CD4-positive, alpha-beta T cell treated with Interleukin-6 at 100 ng/mL for 8 hours (primary cell): ENCODE results near the gene ZNF786.
"Not testable (repeated sequence)": the region's sequence is repeated elsewhere in the genome, so short reads cannot be mapped to it uniquely, and the experiment has no call there.

Source experiments
- DNase-seq: peaks from one replicate; pipeline ENCODE4 v3.0.0-alpha.2; 2020; ENCODE audit warnings: mixed read lengths, low spot score

ZNF786 gene

DNA sequence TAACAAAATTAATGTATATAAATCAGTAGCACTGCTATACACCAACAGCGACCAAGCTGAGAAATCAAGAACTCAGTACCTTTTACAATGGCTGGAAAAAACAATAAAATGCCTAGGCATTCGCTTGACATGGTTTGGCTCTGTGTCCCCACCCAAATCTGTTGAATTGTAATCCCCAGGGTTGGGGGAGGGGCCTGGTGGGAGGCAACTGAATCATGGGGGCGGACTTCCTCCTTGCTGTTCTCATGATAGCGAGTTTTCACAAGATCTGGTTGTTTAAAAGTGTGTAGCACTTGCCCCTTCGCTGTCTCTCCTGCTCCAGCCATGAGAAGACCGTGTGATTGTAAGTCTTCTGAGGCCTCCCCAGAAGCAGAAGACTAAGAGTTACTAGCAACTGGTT lies 8.6 kb downstream of the ZNF786 start:
- DNase-seq: no peak

DNA sequence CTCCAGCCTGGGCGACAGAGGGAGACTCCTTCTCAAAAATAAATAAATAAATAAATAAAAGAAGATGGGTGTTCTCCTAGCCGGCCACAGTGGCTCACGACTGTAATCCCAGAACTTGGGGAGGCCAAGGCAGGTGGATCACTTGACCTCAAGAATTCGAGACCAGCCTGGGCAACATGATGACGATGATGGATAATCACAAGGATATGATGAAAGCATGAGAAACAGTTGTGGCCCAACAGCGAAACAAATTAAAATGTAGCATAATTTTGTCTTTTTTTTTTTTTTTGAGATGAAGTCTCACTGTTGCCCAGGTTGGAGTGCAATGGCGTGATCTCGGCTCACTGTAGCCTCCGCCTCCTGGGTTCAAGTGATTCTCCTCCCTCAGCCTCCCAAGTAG lies 12.9 kb downstream of the ZNF786 start:
- DNase-seq: no peak

DNA sequence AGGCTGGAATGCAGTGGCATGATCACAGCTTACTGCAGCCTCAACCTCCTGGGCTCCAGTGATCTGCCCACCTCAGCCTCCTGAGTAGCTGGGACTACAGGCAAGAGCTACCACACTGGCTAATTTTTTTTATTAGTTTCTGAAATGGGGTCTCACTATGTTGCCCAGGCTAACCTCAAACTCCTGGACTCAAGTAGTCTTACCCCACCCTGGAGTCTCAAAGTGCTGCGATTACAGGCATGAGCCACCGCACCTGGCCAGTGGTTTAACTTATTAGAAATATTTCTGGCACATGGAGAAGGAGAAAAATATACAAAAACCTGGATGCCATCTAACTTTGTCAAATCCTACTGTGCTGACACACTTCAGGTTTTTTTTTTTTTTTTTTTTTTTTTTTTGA lies 15.2 kb downstream of the ZNF786 start:
- no peak for DNase-seq

DNA sequence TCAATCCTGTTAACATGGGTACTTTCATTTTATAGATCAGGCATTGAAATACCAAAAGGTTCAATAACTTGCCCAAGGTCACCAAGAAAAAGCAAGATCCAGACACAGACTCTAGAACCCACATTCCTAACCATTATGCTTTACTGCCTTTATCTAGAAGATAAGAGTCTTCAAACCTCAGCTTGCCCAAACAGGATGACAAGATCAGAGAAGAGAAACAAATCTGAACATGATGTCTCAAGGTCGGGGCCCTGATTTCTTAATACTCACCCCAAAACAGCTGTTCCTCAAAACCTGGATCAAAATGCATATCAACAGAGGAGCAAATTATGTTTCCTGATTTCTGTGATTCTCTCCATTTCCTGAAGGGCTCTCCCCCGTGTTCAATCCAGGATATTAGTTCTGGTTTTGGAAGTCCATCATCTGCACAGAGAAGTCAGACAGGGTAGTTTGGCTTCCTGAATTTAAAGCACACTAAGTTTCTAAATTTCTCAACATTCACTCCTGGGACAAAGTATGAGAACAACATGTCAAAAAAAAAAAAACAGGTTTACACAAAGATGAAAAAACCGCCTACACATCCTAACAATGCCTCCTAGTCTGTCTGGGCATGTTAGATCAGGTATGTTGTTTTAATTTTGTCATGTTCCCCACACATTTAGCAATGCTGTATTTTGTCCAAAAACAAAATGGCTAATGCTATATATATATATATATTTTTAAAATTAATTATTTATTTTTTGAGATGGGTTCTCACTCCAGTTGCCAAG lies 16.2 kb downstream of the ZNF786 start:
- no peak for DNase-seq

DNA sequence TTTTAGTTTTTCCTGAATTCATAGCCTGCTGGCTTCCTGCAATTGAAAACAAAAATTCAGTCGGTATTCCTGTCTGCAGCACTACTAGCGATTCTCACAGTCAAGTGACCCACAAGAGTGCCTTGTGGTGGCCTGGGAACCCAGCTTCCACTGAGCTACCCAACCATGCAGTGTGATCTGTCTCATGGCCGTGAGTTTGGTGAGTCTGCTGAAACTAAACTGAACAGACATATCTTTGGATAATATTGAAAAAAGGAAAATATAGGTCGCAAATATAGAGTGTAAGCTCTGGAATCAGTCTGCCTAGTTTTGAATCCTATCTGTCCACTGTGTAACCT lies 18.1 kb downstream of the ZNF786 start:
- DNase-seq: no peak

DNA sequence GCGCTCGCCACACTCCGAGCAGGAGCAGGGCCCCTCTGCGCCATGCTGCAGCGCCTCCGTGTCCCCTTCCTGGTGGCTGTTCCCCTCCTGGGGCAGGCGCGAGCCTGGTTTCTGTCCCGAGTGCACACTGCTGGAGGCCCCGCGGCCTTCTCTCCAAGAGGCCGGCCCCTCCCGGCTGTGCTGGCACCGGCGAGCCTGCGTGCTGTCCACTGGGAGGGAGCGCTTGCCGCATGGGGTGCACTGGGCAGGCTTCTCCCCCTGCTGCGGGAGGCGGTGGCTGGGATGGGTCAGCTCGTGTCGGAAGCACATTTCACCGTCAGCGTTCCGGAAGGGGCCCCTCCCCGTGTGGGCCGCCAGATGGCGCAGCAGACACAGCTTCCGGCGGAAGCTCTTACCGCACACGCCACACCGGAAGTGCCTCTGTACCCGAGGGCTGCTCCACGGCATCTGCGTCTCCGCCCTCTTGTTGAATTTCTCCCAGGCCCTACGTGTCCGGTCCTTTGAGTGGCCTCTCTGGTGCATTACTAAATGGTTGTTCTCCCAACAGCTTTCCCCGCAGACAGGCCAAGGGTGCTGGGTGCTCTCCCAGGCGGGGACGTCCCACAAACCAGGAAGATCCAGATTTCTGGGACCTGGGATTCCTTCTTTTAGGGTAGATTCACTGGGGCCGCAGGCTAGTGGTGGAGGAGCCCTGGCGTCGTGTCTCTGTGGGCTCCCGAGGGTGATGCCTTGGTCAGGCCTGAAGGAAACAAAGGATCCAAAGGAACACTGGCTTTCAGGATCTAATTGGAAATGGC lies 18.7 kb downstream of the ZNF786 start:
- peak; percentile 46 for DNase-seq

DNA sequence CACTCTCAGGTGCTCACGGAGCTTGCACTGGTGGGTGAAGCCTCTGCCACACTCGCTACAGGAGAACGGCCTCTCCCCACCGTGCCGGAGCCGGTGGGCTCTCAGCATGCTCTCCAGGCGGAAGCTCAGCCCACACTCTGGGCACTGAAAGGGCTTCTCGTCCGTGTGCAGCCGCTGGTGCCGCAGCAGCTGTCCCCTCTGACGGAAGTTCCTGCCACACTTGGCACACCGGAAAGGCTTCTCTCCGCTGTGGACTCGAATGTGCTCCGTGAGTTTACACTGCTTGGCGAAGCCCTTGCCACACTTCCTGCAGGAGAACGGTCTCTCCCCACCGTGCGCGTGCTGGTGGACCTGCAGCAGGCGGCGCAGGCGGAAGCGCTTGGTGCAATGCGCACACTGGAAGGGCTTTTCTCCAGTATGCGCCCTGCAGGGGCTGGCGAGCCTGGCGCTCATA lies 19.3 kb downstream of the ZNF786 start:
- DNase-seq: no peak

DNA sequence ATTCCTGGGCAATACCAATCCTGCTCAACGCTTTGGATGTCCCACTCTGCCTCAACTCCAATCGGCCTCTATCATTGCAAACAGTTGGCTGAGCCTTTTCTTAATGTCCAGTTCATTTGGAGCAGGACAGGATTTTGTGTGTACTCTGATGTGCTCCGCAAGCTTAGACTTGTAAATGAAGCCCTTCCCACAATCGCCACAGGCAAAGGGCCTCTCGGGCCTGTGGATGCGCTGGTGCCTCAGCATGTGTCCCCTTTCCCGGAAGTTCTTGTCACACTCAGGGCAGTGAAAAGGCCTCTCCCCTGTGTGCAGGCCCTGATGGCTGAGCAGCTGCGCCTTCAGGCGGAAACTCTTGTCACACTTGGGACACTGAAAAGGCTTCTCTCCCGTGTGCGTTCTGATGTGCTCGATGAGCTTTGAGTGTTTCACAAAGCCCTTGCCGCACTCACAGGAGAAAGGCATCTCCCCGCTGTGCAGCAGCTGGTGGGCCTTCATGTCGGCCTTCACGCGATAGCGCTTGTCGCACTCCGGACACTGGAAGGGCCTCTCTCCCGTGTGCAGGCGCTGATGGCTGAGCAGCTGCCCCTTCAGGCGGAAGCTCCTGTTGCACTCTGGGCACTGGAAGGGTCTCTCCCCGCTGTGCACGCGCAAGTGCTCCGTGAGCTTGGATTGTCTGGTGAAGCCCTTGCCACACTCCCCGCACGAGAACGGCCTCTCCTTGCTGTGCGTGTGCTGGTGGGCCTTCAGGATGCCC lies 20.0 kb downstream of the ZNF786 start:
- no peak for DNase-seq

DNA sequence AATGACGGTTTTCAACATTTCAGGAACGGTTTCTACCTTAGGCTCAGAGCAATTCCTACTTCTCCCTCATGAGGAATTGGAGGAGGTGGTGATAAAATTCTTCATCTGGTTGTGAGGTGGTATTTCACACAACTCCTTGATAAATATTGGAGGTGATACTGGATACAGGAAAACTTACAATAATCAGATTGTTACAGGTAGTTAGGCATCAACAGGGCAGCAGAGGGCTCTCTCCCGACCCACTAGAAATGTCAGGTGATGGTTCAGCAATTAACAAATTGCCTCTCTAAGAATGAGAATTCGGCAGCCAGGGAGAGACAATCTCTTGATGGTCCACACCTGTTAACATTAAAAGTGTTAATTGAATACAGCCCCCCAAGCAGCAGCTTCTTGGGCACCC lies 22.6 kb downstream of the ZNF786 start:
- peak; percentile 7 for DNase-seq

DNA sequence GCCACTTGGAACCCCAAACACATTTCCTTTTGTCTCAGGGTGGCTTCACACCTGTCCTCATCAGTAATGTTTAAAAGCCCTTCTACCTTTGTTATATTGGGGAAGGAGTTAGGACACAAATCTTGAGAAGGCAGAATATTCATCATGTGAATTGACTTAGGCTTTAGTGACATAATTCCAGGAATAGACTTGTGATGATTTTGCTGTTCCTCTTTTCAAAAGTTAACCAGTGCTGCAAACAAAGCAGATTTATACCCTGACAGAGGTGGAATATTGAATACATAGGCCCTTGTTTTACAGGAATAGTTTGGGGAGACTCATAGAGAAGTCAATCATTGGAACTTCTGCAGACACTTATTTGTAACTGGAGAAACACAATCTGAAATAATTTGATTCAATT lies 27.0 kb downstream of the ZNF786 start:
- no peak for DNase-seq

DNA sequence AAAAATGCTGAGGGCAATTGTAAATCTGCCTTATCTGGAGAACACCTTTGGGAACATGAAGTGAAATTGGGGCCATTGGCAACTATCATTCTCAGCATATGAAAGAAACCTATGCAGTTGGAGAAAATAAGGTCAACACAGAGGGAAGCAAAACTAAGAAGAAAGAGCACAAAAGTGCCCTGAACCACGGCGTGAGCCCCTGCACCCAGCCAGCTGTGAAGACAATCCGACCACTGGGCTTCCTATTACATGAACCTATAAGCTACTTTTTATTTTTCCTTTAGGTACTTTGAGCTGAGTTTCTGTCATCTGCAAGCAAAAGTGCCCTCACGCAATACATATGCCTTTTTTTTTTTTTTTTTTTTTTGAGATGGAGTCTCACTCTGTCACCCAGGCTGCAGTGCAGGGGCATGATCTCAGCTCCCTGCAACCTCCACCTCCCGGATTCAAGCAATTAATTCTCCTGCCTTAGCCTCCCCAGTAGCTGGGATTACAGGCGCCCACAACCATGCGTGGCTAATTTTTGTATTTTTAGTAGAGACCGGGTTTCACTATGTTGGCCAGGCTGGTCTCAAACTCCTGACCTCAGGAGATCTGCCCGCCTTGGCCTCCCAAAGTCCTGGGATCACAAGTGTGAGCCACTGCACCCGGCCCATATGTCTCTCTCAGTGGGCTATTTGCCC lies 28.2 kb downstream of the ZNF786 start:
- DNase-seq: not testable (repeated sequence)

DNA sequence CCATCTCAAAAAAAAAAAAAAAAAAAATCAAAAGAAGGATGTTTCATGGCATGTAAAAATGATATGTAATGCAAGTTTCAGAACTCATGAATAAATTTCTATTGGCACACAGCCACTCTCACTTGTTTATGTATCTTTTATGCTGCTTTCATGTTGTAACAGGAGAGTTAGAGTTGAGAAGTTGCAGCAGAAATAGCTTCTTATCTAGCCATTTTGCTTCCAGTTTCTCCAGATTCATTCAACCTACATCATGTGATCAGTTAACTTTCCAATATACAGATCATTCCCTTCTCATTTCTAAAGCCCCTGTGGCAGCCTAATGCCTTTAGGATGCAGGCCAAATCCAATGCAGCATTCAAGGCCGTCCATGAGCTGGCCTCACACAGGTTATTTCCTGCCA lies 30.4 kb downstream of the ZNF786 start:
- DNase-seq: no peak

DNA sequence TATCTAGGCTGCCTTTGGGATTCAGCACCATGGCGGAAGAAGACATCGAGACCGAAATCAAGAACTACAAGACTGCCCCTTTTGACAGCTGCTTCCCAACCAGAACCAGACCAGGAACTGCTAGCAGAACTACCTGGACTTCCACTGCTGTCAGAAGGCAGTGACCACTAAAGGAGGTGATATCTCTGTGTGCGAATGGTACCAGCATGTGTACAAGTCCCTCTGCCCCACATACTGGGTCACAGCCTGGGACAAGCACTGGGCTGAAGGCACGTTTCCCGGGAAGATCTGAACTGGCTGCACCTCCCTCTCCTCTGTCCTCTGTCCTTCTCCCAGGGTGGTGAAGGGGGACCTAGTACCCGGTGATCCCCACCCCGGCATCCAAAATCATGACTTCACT lies 36.6 kb downstream of the ZNF786 start:
- DNase-seq: no peak

DNA sequence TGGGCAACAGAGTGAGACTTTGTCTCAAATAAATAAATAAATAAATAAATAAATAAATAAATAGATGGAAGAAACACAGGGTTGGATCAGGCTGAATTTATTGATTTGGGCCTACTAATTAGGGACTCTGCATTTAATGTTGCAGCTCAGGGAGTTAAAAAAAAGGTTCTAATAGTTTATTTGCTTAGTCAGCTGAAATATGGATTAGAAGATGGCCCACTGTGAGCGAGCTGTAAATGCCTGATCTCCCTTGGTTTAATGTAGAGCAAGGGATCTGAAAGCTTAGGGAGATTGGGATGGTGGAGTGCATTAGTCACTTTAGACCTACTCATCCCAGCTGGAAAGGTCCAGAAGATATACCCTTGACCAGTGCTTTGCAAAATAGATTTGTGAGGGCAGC lies 37.1 kb downstream of the ZNF786 start:
- no peak for DNase-seq

DNA sequence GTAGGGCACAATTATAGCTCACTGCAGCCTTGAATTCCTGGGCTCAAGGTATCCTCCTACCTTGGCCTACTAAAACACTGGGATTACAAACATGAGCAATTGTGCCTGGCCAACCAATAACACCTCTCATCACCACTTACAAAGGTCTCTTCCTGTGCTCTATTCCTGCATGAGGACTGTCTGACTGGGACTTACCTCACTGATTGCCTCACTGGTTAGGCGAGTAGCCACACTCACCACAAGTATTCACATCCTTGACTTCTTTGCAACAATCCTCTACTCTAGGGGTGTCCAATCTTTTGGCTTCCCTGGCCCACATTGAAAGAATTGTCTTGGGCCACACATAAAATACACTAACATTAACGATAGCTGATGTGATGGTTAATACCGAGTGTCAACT lies 39.6 kb downstream of the ZNF786 start:
- no peak for DNase-seq

DNA sequence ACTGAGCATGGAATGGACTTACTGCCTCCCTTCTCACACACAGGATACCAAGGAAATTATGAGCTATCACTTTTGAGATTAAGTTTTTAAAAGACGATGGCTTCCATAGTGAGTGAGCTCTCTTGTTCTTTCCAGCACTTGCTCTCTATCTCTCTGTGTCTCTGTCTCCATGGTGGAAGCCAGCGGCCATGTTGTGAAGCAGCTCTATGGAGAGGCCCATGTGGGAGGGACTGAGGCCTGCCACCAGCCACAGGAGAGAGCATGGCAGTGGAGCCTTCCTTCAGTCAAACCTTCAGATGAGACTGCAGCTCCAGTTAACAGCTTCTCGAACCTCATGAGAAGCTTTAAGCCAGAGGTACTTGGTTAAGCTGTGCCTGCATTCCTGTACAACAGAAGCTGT lies 41.7 kb downstream of the ZNF786 start:
- no peak for DNase-seq

DNA sequence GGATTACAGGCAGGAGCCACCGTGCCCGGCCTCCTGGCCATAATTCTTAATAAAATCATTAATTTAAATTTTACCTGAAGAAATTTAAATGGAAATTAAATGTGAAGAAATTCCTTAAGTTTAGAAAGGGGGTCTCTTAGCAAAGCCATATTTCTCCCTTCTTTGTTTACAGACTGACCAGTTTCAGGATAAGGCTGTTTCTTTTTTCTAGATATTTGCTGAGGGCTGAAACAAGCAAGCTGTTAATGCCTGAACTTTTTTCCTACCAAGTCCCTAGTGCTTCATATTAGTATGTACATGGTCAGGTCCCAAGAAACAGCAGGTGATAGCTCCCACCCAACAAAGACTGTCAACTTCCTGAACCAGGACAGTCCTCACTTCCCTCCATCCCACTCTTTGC lies 44.1 kb downstream of the ZNF786 start:
- no peak for DNase-seq

DNA sequence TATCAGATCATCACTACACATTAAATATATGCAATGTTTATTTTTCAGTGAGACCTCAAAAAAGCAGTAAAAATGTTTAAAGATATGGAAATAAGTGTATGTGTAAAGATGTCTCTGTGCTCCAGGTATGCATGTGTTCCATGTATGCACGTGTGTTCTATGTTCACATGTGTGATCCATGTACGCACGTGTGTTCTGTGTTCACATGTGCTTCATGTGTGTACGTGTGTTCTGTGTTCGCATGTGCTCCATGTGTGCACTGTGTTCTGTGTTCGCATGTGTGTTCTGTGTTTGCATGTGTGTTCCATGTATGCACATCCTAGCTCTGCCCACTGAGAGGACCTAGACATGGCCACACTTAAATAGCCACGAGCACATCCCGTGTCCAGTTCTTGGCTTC lies 46.6 kb downstream of the ZNF786 start:
- DNase-seq: no peak

DNA sequence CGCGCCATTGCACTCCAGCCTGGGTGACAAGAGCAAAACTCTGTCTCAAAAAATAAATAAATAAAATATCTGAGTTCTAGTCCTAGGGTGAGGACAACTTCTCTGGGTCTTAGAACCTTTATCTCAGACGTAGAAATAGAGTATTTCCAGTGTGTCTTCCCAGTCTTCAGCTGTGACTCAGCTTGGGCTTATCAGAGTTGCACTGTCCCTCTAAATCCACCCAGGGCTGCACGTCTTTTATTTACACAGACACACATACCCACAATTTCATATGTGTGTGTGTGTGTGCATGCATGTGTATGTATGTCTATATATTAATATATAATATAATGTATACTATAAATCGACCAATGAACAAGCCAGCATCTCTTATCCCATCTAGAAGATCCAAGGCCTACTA lies 49.2 kb downstream of the ZNF786 start:
- no peak for DNase-seq

DNA sequence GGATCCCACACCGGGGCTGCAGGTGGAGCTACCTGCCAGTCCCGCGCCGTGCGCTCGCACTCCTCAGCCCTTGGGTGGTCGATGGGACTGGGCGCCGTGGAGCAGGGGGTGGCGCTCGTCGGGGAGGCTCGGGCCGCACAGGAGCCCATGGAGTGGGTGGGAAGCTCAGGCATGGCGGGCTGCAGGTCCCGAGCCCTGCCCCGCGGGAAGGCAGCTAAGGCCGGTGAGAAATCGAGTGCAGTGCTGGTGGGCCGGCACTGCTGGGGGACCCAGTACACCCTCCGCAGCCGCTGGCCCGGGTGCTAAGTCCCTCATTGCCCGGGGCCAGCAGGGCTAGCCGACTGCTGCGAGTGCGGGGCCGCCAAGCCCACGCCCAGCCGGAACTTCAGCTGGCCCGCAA lies 51.9 kb downstream of the ZNF786 start:
- DNase-seq: not testable (repeated sequence)

DNA sequence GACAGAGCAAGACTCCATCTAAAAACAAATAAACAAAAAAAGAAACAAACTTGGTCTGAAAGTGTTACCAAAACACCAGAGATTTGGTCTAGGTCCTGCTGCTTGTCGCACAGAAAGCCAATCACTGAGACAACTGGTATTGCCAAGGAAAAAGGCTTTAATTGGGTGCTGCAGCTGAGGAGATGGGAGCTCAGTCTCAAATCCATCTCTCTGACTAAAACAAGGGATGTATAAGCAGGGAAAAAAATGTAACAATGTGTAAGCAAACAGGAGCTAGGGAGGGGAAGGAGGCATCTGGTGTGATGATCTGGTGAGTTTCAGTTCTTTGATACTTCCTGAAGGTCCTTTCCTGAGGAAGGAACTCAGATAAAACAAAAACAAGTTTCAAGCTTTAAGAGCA lies 53.8 kb downstream of the ZNF786 start:
- DNase-seq: no peak

DNA sequence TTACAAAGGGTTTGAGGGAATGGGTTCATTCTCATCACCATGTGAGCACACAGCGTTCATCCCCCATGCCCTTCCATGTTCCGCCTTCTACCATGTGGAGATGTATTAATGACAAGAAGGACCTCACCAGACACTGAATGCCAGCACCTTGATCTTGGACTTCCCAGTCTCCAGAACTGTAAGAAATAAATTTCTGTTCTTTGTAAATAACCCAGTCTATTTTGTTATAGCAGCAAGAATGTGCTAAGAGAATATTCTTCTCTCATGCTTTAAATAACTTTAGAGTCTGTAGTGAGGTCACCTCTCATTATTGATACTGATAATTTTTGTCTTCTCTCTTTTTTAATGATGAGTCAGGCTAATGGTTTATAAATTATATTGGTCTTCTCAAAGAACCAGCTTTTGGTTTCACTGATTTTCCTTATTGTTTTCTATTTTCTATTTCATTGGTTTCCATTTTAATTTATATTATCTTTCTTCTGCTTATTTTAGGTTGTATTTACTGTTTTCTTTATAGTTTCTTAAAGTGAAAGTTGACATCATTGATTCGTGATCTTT lies 59.1 kb downstream of the ZNF786 start:
- DNase-seq: no peak
